ENCODE data around the gene SALL4. TPM values are rescaled to one million over a fixed set of nuclear protein-coding genes. Genes with fewer than 3 reads are reported as not detected.
A peak's percentile ranks its signal among the peaks of the same experiment; 100 is the strongest.

Gene SALL4
- total RNA-seq, 1 donor from 2014 or later: 65.4 TPM

GRCh38 chr20:51811514-51812128 is 9.3 kb upstream of the SALL4 start:
- Mint-ChIP-seq H3K4me1 (ENCODE audit: unreplicated experiment) (no peaks in the 10 kb centered on the region), H3K27ac (ENCODE audit: unreplicated experiment) (no peak overlapping the region), H3K36me3 (ENCODE audit: low read depth, unreplicated experiment) (no peaks in the 10 kb centered on the region), H3K4me3 (ENCODE audit: unreplicated experiment) (no peak overlapping the region), H3K9me3 (ENCODE audit: unreplicated experiment) (no peaks in the 10 kb centered on the region), H3K27me3 (ENCODE audit: unreplicated experiment) (no peaks in the 10 kb centered on the region)
- no peak for TF ChIP-seq CTCF (IDR thresholded peaks at IDR 0.05; ENCODE audit: unreplicated experiment)
- no peak for DNase-seq (ENCODE audit: low spot score)

- no peak for TF ChIP-seq CTCF (IDR thresholded peaks at IDR 0.05; ENCODE audit: unreplicated experiment)
- Mint-ChIP-seq H3K4me3 (ENCODE audit: unreplicated experiment) (no peak overlapping the region), H3K36me3 (ENCODE audit: low read depth, unreplicated experiment) (no peaks in the 10 kb centered on the region), H3K27ac (ENCODE audit: unreplicated experiment) (no peak overlapping the region), H3K9me3 (ENCODE audit: unreplicated experiment) (no peaks in the 10 kb centered on the region), H3K4me1 (ENCODE audit: unreplicated experiment) (no peaks in the 10 kb centered on the region), H3K27me3 (ENCODE audit: unreplicated experiment) (no peaks in the 10 kb centered on the region)
- no peak for DNase-seq (ENCODE audit: low spot score)
Measured at GRCh38 chr20:51811042-51811355, 8.7 kb upstream of the SALL4 start.

- no peak for DNase-seq (ENCODE audit: low spot score)
- no peak overlapping the region for H3K27ac Mint-ChIP-seq (ENCODE audit: unreplicated experiment)
Measured at GRCh38 chr20:51810155-51811041, 8.1 kb upstream of the SALL4 start.

GRCh38 chr20:51807720-51808250 is 5.5 kb upstream of the SALL4 start:
- no peaks in the 10 kb centered on the region for H3K9me3 Mint-ChIP-seq (ENCODE audit: unreplicated experiment)
- TF ChIP-seq CTCF (IDR thresholded peaks at IDR 0.05; ENCODE audit: unreplicated experiment): no peak
- DNase-seq (ENCODE audit: low spot score): no peak
- no peak overlapping the region for H3K27ac Mint-ChIP-seq (ENCODE audit: unreplicated experiment)
- no peak overlapping the region for H3K4me3 Mint-ChIP-seq (ENCODE audit: unreplicated experiment)
- H3K27me3 Mint-ChIP-seq (ENCODE audit: unreplicated experiment): no peaks in the 10 kb centered on the region
- no peaks in the 10 kb centered on the region for H3K36me3 Mint-ChIP-seq (ENCODE audit: low read depth, unreplicated experiment)
- H3K4me1 Mint-ChIP-seq (ENCODE audit: unreplicated experiment): no peaks in the 10 kb centered on the region

More at GRCh38 chr20:51810155-51811041, 8.1 kb upstream of the SALL4 start:
- TF ChIP-seq CTCF (IDR thresholded peaks at IDR 0.05; ENCODE audit: unreplicated experiment): peak; percentile 19
- no peaks in the 10 kb centered on the region for H3K4me1 Mint-ChIP-seq (ENCODE audit: unreplicated experiment)
- no peak overlapping the region for H3K4me3 Mint-ChIP-seq (ENCODE audit: unreplicated experiment)
- H3K9me3 Mint-ChIP-seq (ENCODE audit: unreplicated experiment): no peaks in the 10 kb centered on the region
- H3K36me3 Mint-ChIP-seq (ENCODE audit: low read depth, unreplicated experiment): no peaks in the 10 kb centered on the region
- H3K27me3 Mint-ChIP-seq (ENCODE audit: unreplicated experiment): no peaks in the 10 kb centered on the region

- Mint-ChIP-seq H3K4me1 (ENCODE audit: unreplicated experiment) (peaks cover 9% of the 10 kb centered on the region), H3K36me3 (ENCODE audit: low read depth, unreplicated experiment) (no peaks in the 10 kb centered on the region), H3K27ac (ENCODE audit: unreplicated experiment) (no peak overlapping the region), H3K4me3 (ENCODE audit: unreplicated experiment) (no peak overlapping the region), H3K27me3 (ENCODE audit: unreplicated experiment) (peaks cover 3% of the 10 kb centered on the region), H3K9me3 (ENCODE audit: unreplicated experiment) (no peaks in the 10 kb centered on the region)
- TF ChIP-seq CTCF (IDR thresholded peaks at IDR 0.05; ENCODE audit: unreplicated experiment): no peak
- no peak for DNase-seq (ENCODE audit: low spot score)
Measured at GRCh38 chr20:51804754-51805153, 2.4 kb upstream of the SALL4 start.
